Measurements from ENCODE around the gene STIM2. TPM values are rescaled to one million over a fixed set of nuclear protein-coding genes. Genes with fewer than 3 reads are reported as not detected.

Gene STIM2
- total and polyA plus RNA-seq, 10 donors: 26.8 to 66.6 (median 49.1) TPM

DNA sequence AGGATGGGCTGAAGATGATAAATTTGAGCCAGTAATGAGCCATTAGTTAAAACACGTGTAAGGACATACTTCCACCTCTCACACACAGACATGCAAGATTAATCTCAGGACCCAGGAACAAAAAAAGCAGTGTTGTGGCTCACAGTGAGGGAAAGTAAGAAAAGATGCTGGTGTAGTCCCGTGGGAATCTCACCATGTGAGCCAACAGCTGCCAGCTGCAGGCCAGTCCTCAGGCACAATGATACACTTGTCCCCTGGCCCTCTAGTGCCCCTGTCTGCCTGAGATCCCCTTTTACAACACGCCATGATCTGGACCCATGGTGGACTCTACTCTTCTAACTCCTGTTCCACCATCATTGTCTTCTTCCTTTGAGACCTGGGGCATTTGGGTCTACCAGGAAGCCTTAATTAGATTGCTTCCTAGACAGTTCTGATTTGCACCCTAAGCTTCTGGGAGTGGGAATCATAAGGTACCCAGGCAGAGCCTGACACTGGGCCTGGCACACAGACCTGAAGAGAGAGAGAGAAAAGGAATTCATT, 194.7 kb downstream of the STIM2 start:
- Histone ChIP-seq H3K4me3 (no peak overlapping the region), H3K36me3 (no peaks in the 10 kb centered on the region), H3K4me1 (no peaks in the 10 kb centered on the region), H3K27ac (no peak overlapping the region), H3K27me3 (replicated peaks in 1 of 7) (peaks cover 0 to 17% (median 0%) of the 10 kb centered on the region in 7 donors), H3K9me3 (no peaks in the 10 kb centered on the region)
- intact Hi-C loops (cut with DNase I; ENCODE audit: low total_unique reads): no loop called here
- TF ChIP-seq POLR2AphosphoS5 (IDR thresholded peaks at IDR 0.05) (no peak), POLR2A (IDR thresholded peaks at IDR 0.05) (no peak)
- TF ChIP-seq, protein P1, sequence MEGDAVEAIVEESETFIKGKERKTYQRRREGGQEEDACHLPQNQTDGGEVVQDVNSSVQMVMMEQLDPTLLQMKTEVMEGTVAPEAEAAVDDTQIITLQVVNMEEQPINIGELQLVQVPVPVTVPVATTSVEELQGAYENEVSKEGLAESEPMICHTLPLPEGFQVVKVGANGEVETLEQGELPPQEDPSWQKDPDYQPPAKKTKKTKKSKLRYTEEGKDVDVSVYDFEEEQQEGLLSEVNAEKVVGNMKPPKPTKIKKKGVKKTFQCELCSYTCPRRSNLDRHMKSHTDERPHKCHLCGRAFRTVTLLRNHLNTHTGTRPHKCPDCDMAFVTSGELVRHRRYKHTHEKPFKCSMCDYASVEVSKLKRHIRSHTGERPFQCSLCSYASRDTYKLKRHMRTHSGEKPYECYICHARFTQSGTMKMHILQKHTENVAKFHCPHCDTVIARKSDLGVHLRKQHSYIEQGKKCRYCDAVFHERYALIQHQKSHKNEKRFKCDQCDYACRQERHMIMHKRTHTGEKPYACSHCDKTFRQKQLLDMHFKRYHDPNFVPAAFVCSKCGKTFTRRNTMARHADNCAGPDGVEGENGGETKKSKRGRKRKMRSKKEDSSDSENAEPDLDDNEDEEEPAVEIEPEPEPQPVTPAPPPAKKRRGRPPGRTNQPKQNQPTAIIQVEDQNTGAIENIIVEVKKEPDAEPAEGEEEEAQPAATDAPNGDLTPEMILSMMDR (IDR thresholded peaks at IDR 0.05 in 8 of 11, conservative IDR thresholded peaks at IDR 0.05 in 3 of 11): no peak
- WGBS, 5 donors: 65 to 83% (median 71%) methylated on average over 3 of the region's 3 CpGs
- no peak for DNase-seq

DNA sequence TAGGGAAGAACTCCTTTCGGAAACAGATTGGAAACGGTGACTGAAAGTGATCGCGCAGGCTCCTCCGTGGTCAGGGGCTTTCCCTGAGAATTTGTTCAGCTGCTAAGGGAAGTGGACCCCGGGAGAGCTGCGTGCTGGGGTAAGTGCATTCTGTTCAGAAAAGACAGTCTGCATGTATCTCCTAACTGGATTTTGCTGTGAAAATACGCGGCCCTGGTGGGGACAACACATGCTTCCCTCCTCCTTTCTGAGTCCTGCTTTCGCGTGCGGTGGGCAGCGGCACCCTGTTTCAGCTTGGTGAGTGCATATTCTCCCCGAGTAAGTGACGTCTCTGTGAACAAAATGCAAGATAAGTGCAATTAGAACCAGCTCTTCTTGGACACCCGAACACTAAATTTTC, 195.6 kb downstream of the STIM2 start:
- Histone ChIP-seq H3K9me3 (no peaks in the 10 kb centered on the region), H3K4me3 (no peak overlapping the region), H3K4me1 (no peaks in the 10 kb centered on the region), H3K27ac (no peak overlapping the region), H3K36me3 (no peaks in the 10 kb centered on the region), H3K27me3 (replicated peaks in 1 of 7) (peaks cover 0 to 10% (median 0%) of the 10 kb centered on the region in 7 donors)
- TF ChIP-seq, protein P1 (IDR thresholded peaks at IDR 0.05 in 8 of 11, conservative IDR thresholded peaks at IDR 0.05 in 3 of 11): no peak
- TF ChIP-seq POLR2A (IDR thresholded peaks at IDR 0.05): no peak
- no peak for TF ChIP-seq POLR2AphosphoS5 (IDR thresholded peaks at IDR 0.05)
- DNase-seq: no peak
- 83 to 90% (median 85%) methylated on average over 16 of the region's 16 CpGs for WGBS, 5 donors
- intact Hi-C loops (cut with DNase I; ENCODE audit: low total_unique reads): no loop called here

GRCh38 chr4:27057053-27057452, 196.4 kb downstream of the STIM2 start:
- 86 to 94% (median 91%) methylated on average over 10 of the region's 10 CpGs for WGBS, 5 donors
- Histone ChIP-seq H3K27me3 (replicated peaks in 1 of 7) (peaks cover 0 to 10% (median 0%) of the 10 kb centered on the region in 7 donors), H3K36me3 (no peaks in the 10 kb centered on the region), H3K9me3 (no peaks in the 10 kb centered on the region), H3K27ac (no peak overlapping the region), H3K4me3 (no peak overlapping the region), H3K4me1 (no peaks in the 10 kb centered on the region)
- intact Hi-C loops (cut with DNase I; ENCODE audit: low total_unique reads): no loop called here
- TF ChIP-seq POLR2A (IDR thresholded peaks at IDR 0.05): no peak
- TF ChIP-seq, protein P1 (IDR thresholded peaks at IDR 0.05 in 8 of 11, conservative IDR thresholded peaks at IDR 0.05 in 3 of 11): no peak
- no peak for TF ChIP-seq POLR2AphosphoS5 (IDR thresholded peaks at IDR 0.05)
- DNase-seq: no peak

DNA sequence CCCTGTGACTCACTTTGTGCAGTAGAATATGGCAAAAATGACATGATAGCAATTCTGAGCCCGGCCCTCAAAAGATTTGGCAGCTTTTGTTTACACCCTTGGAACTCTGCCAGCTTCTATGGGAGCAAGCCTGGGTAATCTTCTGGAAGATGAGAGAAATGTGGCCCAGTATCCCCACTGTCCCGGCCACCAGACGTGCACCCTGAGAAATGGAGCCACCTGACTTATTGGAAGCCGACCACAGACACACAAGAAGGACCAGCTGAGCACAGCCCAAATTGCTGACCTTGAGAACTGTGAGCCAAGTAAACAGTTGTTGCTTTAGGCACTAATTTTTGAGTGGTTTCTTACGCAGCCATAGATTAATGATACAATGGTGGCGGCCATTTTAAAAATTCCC, 197.0 kb downstream of the STIM2 start:
- no peak for DNase-seq
- Histone ChIP-seq H3K4me1 (no peaks in the 10 kb centered on the region), H3K27ac (no peak overlapping the region), H3K9me3 (no peaks in the 10 kb centered on the region), H3K27me3 (replicated peaks in 1 of 7) (peaks cover 0 to 10% (median 0%) of the 10 kb centered on the region in 7 donors), H3K4me3 (no peak overlapping the region), H3K36me3 (no peaks in the 10 kb centered on the region)
- TF ChIP-seq, protein P1 (IDR thresholded peaks at IDR 0.05 in 8 of 11, conservative IDR thresholded peaks at IDR 0.05 in 3 of 11): no peak
- no peak for TF ChIP-seq POLR2AphosphoS5 (IDR thresholded peaks at IDR 0.05)
- no peak for TF ChIP-seq POLR2A (IDR thresholded peaks at IDR 0.05)
- 88 to 96% (median 91%) methylated on average over 6 of the region's 6 CpGs for WGBS, 5 donors
- intact Hi-C loops (cut with DNase I; ENCODE audit: low total_unique reads): no loop called here

Data from spleen (tissue), 11 donors.